GM06990 (cell line): ENCODE data around the gene ZFAND3.

Experiments
- DNase-seq: peaks from one replicate; pipeline ENCODE4 v3.0.0-alpha.2; 2011; ENCODE audit not compliant: insufficient read length; ENCODE audit errors: extremely low read depth
- H3K27me3 ChIP-seq: replicated peaks from 2 replicates; pipeline ENCODE4 v1.6.0; 2011; ENCODE audit warnings: low read length; ENCODE audit not compliant: control insufficient read depth, insufficient read depth
- H3K36me3 ChIP-seq: 2 replicates; pipeline ENCODE4 v1.5.1; 2011; ENCODE audit warnings: low read length; ENCODE audit not compliant: control insufficient read depth, insufficient read depth
- H3K4me3 ChIP-seq: replicated peaks from 2 replicates; pipeline ENCODE4 v1.5.1; 2011; ENCODE audit warnings: low read depth, mild to moderate bottlenecking, control low read depth, low read length
- TF ChIP-seq, protein P1 (sequence below): IDR thresholded peaks from 2 replicates; pipeline ENCODE4 v1.5.1; 2011; ENCODE audit warnings: low read length, control low read depth, mild to moderate bottlenecking, inconsistent platforms; ENCODE audit not compliant: insufficient read depth, poor library complexity, severe bottlenecking

The ZFAND3 gene

DNA sequence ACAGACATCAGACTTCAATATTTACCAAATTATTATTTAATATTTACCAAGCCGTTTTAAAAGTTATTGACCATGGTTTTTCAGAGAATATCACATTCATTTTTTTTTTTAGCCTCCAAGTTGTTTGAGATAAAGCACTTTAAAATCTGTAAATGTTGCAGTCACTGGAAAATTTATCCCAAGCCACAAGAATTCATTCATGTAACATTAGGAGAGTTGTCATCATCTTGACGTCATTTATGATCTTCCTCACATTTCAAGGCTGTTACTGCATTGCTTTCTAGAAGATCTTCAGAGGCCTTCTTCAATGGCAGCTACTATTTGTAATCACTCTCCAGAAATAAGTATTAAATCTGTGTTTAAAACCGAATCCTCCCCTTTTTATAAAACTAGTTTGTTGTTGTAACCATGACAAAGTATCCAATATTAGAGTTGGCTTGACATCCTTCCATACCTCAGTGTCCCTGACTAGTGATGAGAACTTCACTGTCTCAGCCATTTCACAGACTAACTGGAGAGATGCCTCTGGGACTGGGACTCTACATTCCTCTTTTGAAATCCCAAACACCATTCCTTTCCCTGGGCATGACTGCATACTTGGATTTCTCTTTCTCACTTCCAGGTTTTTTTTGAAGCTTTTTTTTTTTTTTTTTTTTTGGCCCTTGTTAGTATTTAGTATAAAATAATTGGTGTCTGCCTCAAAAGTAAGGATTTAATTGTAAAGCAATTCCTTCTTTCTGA lies 100.1 kb downstream of the ZFAND3 start:
- no peak overlapping the region for H3K4me3 ChIP-seq
- H3K27me3 ChIP-seq: no peaks in the 10 kb centered on the region
- TF ChIP-seq, protein P1, sequence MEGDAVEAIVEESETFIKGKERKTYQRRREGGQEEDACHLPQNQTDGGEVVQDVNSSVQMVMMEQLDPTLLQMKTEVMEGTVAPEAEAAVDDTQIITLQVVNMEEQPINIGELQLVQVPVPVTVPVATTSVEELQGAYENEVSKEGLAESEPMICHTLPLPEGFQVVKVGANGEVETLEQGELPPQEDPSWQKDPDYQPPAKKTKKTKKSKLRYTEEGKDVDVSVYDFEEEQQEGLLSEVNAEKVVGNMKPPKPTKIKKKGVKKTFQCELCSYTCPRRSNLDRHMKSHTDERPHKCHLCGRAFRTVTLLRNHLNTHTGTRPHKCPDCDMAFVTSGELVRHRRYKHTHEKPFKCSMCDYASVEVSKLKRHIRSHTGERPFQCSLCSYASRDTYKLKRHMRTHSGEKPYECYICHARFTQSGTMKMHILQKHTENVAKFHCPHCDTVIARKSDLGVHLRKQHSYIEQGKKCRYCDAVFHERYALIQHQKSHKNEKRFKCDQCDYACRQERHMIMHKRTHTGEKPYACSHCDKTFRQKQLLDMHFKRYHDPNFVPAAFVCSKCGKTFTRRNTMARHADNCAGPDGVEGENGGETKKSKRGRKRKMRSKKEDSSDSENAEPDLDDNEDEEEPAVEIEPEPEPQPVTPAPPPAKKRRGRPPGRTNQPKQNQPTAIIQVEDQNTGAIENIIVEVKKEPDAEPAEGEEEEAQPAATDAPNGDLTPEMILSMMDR: no peak
- H3K36me3 ChIP-seq: no peaks in the 10 kb centered on the region
- DNase-seq: no peak

DNA sequence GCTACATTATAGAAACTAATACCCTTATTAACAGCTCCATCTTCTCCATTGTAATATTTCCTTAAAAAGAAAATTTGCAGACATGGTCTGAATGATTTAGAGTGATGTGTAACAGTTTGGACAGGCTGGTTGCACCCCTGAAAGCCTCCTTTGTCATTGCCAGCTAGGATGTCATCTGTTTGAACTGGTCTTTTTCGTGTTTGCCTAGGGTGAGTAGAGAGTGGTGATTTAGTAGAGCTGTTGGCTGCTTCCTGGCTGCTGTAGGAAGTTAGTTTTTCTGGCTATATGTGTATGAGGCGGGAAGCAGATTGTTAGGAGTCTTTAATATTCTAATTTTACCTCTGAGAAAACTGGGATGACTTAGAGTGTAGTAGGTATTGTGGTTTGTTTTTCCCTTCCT lies 101.1 kb downstream of the ZFAND3 start:
- Histone ChIP-seq H3K4me3 (no peak overlapping the region), H3K36me3 (no peaks in the 10 kb centered on the region), H3K27me3 (no peaks in the 10 kb centered on the region)
- no peak for DNase-seq
- TF ChIP-seq, protein P1: no peak

DNA sequence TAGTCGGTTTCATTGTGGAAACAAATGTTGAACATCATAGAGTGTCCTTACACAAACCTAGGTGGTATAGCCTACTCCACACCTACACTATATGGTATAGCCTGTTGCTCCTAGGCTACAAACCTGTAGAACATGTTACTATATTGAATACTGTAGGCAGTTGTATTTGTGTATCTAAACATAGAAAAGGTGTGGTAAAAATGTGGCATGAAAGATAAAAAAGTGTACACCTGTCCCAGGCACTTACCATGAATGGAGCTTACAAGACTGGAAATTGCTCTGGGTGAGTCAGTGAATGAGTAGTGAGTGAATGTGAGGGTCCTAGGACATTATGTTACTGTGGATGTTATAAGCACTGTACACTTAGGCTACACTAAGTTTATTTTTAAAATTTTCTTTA lies 103.0 kb downstream of the ZFAND3 start:
- DNase-seq: no peak
- TF ChIP-seq, protein P1: no peak
- no peaks in the 10 kb centered on the region for H3K36me3 ChIP-seq
- no peak overlapping the region for H3K4me3 ChIP-seq
- no peaks in the 10 kb centered on the region for H3K27me3 ChIP-seq

DNA sequence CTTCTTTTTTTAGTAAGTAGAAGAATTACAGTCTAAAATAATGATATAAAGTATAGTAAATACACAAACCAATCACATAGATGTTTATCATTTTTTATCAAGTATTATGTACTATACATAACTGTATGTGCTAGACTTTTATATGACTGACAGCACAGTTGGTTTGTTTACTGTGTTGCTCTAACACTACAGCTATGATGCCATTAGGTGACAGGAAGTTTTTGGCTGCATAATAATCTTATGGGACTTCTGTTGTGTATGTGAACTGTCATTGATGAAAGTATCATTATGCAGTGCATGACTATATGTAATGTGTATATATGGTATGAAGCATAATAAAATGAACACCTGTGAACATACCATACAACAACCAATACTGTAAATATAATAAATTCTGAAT lies 104.0 kb downstream of the ZFAND3 start:
- H3K36me3 ChIP-seq: no peaks in the 10 kb centered on the region
- H3K4me3 ChIP-seq: no peak overlapping the region
- H3K27me3 ChIP-seq: no peaks in the 10 kb centered on the region
- DNase-seq: no peak
- TF ChIP-seq, protein P1: no peak

DNA sequence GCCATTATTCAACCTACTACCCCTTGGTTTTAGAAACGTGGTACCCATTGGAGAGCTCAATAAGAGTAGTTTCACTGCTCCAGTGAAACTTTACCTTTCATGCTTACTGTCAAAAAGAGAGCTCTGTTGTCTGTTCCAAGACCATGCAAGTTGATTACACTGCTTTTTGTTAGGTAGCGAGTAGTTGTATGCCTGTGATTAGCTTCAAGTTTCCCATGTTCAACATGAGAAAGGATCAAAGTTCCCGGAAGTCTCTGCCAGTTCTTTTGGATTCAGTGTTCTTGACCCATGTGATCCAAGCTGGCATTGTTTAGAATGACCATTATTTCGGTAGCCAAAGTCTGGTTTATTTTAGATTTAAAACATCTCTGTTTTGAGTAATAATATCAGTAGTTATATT lies 107.1 kb downstream of the ZFAND3 start:
- TF ChIP-seq, protein P1: no peak
- Histone ChIP-seq H3K36me3 (no peaks in the 10 kb centered on the region), H3K27me3 (no peaks in the 10 kb centered on the region), H3K4me3 (no peak overlapping the region)
- no peak for DNase-seq

DNA sequence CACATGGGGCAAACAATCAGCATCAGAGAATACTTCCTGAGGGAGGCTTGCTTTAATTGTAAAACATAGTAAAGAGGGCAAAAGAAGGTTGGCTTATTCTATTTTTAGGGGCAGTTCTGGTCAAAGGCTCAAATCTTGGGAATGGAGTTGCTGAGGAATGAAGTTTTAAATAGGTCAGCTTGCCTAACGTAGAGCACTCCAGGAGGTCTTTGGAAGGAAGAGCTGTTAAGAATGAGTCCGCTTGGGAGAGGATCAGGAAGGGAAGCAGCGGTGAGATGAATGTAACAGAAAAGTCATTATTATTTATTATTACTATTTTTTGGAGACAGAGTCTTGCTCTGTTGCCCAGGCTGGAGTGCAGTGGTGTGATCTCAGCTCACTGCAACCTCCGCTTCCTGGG lies 108.7 kb downstream of the ZFAND3 start:
- TF ChIP-seq, protein P1: no peak
- Histone ChIP-seq H3K4me3 (no peak overlapping the region), H3K27me3 (no peaks in the 10 kb centered on the region), H3K36me3 (no peaks in the 10 kb centered on the region)
- DNase-seq: no peak
